LNCaP clone FGC (cell line): ENCODE data around the gene RPL14.
"Not testable (repeated sequence)": the region's sequence is repeated elsewhere in the genome, so short reads cannot be mapped to it uniquely, and the experiment has no call there.

Experiments used
- DNase-seq: peaks from one replicate; pipeline ENCODE4 v3.0.0-alpha.2; 2011; ENCODE audit warnings: low read depth
- H3K4me3 ChIP-seq: 2 replicates; pipeline ENCODE4 v1.5.1; 2011; ENCODE audit warnings: mild to moderate bottlenecking, low read depth, low read length, control low read depth
- TF ChIP-seq, protein P1 (sequence below): IDR thresholded peaks from 2 replicates; pipeline ENCODE4 v1.5.1; 2012; ENCODE audit warnings: mild to moderate bottlenecking; ENCODE audit not compliant: control insufficient read depth, insufficient read depth; ENCODE audit errors: extremely low read depth

RPL14 gene

GRCh38 chr3:40461161-40461560 lies 4.0 kb downstream of the RPL14 start:
- TF ChIP-seq, protein P1, sequence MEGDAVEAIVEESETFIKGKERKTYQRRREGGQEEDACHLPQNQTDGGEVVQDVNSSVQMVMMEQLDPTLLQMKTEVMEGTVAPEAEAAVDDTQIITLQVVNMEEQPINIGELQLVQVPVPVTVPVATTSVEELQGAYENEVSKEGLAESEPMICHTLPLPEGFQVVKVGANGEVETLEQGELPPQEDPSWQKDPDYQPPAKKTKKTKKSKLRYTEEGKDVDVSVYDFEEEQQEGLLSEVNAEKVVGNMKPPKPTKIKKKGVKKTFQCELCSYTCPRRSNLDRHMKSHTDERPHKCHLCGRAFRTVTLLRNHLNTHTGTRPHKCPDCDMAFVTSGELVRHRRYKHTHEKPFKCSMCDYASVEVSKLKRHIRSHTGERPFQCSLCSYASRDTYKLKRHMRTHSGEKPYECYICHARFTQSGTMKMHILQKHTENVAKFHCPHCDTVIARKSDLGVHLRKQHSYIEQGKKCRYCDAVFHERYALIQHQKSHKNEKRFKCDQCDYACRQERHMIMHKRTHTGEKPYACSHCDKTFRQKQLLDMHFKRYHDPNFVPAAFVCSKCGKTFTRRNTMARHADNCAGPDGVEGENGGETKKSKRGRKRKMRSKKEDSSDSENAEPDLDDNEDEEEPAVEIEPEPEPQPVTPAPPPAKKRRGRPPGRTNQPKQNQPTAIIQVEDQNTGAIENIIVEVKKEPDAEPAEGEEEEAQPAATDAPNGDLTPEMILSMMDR, result no peak
- no peak overlapping the region for H3K4me3 ChIP-seq
- no peak for DNase-seq

GRCh38 chr3:40462838-40463237 lies 5.7 kb downstream of the RPL14 start:
- H3K4me3 ChIP-seq, DNase-seq: not testable (repeated sequence)

- no peak overlapping the region for H3K4me3 ChIP-seq
- DNase-seq, result no peak
- TF ChIP-seq, protein P1, result no peak
Observed at GRCh38 chr3:40463579-40463978, 6.4 kb downstream of the RPL14 start.

- TF ChIP-seq, protein P1, result no peak
- H3K4me3 ChIP-seq, result no peak overlapping the region
- DNase-seq, result no peak
Observed at GRCh38 chr3:40464339-40465110, 7.4 kb downstream of the RPL14 start.

DNA sequence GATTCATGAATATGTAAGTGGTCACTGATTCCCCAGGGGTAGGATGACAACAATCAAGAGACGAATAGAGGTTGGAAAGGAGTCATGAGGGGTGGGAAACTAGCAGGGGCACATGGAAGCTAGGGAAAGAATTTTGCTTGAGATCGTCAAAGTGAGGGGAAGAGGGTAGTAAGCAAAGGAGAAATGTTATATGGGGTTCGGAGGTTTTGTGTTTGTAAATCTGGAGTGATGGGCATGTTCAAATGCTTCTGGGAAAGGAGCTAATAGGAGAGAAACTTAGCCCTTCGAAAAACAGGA lies 7.9 kb downstream of the RPL14 start:
- TF ChIP-seq, protein P1, result no peak
- DNase-seq, result no peak
- no peak overlapping the region for H3K4me3 ChIP-seq

DNA sequence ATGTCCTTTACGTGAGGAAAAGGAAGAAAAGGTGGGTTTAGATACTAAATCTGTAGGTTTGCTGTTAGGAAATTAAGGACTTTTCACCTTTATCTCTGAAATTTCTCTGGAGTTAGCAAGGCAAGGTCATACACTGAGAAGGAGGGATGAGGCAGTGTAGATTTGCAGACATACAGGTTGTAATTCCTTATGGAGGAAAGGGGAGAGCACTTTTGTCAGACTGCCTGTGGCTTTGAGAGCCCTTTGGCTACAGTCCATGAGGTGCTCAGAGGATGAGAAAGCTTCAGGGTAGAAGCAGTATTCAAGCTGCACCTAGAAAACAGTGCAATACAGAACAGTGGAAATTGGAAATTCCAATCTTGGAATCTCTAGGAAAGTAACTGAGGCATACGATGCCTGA lies 8.3 kb downstream of the RPL14 start:
- TF ChIP-seq, protein P1, result no peak
- no peak overlapping the region for H3K4me3 ChIP-seq
- no peak for DNase-seq

DNA sequence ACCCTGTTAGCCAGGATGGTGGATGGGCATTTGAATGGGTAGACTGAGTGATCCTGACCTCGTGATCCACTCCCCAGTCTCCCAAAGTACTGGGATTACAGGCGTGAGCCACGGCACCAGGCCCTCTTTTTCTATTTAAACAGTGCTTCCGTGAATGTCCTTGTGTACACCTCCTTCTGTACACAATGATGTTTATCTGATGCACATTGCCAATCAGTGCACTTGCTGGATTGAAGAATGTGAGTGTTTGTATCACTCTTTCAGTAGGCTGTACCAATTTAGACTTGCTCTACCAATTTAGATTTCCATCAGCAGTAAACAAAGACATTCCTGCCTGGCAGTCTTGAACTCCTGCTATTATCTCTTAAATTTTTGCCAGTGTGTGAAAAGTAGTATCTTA lies 10.9 kb downstream of the RPL14 start:
- no peak overlapping the region for H3K4me3 ChIP-seq
- TF ChIP-seq, protein P1, result no peak
- DNase-seq, result peak; percentile 83
